Gastroesophageal sphincter (tissue), 3 donors: ENCODE measurements around the gene ADGRG6.

ENCODE experiments used
- CTCF ChIP-seq, 4 experiments: fragments of 200-600 bp in 2 of 4; fragments of 450-650 bp in 2 of 4; sonication (generic) in 1 of 4; IDR thresholded peaks; one replicate each; pipeline ENCODE4 v1.5.1; 2017 to 2019; ENCODE audit warnings: antibody characterized with exemption in 4 of 4, mild to moderate bottlenecking in 2 of 4, moderate library complexity in 2 of 4
- POLR2A ChIP-seq, 2 donors: fragments of 450-650 bp; IDR thresholded peaks; one replicate each; pipeline ENCODE4 v1.6.1; 2017; ENCODE audit warnings: antibody characterized with exemption in 2 of 2, mild to moderate bottlenecking in 2 of 2, moderate library complexity in 1 of 2

- TF ChIP-seq CTCF (IDR thresholded peaks at IDR 0.05): no peak
- TF ChIP-seq POLR2A (IDR thresholded peaks at IDR 0.05): no peak
Observed at GRCh38 chr6:142341855-142342330, 40.1 kb downstream of the ADGRG6 start.
